ENCODE results near the gene NCK2. TPM values are rescaled to one million over a fixed set of nuclear protein-coding genes. Genes with fewer than 3 reads are reported as not detected.

Gene NCK2
- polyA plus RNA-seq, 1 donor from 2014 or later = 19.6 TPM

DNA sequence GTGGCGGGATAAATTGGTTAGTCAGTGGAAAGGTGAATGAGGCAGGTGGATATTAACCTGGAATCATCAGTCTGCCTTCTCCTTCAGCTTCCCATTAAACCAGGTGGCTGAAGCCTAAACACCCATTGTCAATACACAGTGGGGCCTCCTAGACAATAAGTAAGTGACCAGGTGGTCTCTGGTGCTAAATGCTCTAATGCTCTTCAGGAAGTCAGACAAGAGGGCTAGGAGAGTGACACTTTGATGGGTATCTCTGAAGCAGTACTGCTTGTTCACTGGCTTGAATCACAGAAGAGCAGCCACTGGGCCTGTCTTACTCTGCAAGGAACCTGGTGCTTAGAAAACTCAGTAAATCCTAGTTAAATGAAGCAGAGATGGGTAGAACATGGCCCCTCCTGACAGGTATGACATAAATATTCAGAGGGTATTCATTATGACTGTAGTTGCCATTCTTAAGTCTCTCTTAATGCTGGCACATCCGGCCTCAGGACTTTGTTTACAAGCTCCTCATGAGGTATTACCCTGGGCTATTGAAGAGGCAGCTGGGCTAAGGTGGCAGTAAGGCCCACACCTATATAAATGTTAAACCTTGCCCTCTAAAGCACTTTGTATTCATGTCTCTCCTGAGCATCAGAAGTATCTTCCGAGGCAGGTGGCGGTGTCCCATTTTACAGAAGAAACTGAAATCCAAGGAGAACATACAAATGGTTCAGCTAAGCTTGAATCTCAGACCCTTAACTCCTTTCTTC, 104.9 kb downstream of the NCK2 start:
- H3K27ac Mint-ChIP-seq = peak overlapping the region in 2 of 3 donors; percentile 48 to 82
- H3K4me1 Mint-ChIP-seq = peaks cover 5 to 40% (median 27%) of the 10 kb centered on the region in 3 donors
- peaks cover 6% of the 10 kb centered on the region for H3K36me3 Mint-ChIP-seq
- no peaks in the 10 kb centered on the region for H3K27me3 Mint-ChIP-seq
- no peak overlapping the region for H3K4me3 Mint-ChIP-seq
- no peaks in the 10 kb centered on the region for H3K9me3 Mint-ChIP-seq

DNA sequence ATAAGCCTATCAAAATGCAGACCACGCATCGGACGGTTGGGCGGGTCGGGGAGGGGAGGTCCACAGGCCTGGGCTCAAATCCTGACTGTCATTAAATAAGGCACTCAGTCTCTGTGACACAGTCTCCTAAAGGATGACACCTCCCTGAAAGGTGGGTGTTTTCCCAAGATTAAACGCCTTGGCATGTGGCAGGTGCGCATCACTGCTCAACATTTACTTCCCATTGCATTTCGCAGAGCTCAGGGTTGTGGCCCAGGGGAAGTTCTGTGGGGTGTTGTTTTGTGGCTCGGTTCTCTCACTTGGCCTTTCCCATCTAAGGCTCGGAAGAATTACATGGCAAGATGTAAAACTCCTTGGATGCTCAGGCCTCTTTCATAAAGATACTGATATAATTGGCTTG, 107.4 kb downstream of the NCK2 start:
- Mint-ChIP-seq H3K27me3 (no peaks in the 10 kb centered on the region), H3K27ac (peak overlapping the region in 1 of 3 donors; percentile 48), H3K9me3 (no peaks in the 10 kb centered on the region), H3K4me3 (peak overlapping the region in 1 of 4 donors; percentile 18), H3K4me1 (peaks cover 7 to 35% (median 17%) of the 10 kb centered on the region in 3 donors), H3K36me3 (peaks cover 5% of the 10 kb centered on the region)

DNA sequence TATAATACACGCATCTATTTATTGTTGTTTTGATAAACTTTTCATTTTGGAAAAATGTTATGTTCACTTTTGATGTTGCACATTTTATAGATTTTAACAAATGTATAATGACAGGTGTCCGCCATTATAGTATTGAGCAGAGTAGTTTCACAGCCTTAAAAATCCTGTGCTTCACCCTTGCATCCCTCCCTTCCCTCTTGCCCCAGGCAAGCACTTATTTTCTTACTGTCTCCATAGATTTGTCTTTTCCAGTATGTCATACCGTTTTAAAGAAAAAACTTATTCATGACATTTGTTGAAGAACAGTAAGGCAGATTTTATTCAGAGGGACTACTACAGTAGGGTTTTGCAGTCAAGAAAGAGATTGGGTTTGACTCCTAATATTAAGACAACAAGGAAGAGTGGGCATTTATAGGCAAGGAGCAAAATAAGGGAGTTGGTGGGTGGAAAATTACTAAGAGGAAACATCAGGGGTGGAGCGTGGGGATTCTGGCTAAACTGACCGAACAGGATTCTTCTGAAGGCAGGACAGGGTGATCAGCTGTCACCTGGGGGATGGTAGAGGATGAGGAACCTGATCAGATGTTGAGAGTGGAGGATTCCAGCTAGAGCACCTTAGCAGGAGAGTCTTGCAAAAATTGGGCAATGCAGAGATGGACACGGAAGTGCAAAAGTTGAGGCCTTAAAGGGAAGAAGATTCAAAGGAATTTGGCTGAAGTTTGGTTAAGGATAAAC, 108.8 kb downstream of the NCK2 start:
- peaks cover 9% of the 10 kb centered on the region for H3K36me3 Mint-ChIP-seq
- H3K9me3 Mint-ChIP-seq = no peaks in the 10 kb centered on the region
- H3K27ac Mint-ChIP-seq = peak overlapping the region in 2 of 3 donors; percentile 3 to 79
- peak overlapping the region in 1 of 4 donors; percentile 25 for H3K4me3 Mint-ChIP-seq
- H3K4me1 Mint-ChIP-seq = peaks cover 10 to 41% (median 12%) of the 10 kb centered on the region in 3 donors
- no peaks in the 10 kb centered on the region for H3K27me3 Mint-ChIP-seq

DNA sequence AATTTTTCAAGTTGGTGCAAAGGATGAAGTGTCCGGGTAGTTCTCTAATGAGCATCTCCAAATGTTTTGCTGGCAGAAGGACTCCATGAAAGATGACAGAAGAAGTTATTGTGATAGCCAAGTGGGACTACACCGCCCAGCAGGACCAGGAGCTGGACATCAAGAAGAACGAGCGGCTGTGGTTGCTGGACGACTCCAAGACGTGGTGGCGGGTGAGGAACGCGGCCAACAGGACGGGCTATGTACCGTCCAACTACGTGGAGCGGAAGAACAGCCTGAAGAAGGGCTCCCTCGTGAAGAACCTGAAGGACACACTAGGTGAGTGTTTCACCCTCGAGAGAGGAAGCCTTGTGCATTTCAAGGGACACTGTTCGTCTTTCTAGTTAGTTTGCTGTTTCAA, 110.3 kb downstream of the NCK2 start:
- Mint-ChIP-seq H3K27me3 (no peaks in the 10 kb centered on the region), H3K4me1 (peaks cover 12 to 35% (median 15%) of the 10 kb centered on the region in 3 donors), H3K36me3 (peaks cover 9% of the 10 kb centered on the region), H3K27ac (no peak overlapping the region), H3K4me3 (no peak overlapping the region), H3K9me3 (no peaks in the 10 kb centered on the region)

DNA sequence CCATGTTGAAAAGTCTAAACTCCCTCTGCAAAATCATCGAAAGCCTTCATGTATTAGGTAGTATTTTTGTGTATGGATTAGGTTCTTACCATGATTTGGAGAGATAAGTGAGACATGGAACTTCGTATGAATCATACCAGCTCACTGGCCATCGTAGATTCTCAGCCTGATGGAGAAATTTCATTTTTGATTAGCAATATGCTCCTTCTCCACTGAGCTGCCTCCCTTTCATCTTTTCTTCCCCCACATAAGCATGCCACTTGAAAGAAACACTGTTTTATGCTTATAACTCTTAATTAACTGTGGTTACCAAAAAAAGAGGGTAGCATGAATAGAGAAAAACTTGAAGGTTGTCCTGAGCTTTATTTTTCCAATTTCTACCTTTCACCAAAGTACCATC, 111.9 kb downstream of the NCK2 start:
- H3K9me3 Mint-ChIP-seq = no peaks in the 10 kb centered on the region
- peak overlapping the region in 1 of 4 donors; percentile 58 for H3K4me3 Mint-ChIP-seq
- H3K27me3 Mint-ChIP-seq = no peaks in the 10 kb centered on the region
- peaks cover 9% of the 10 kb centered on the region for H3K36me3 Mint-ChIP-seq
- H3K27ac Mint-ChIP-seq = peak overlapping the region in 1 of 3 donors; percentile 18
- peaks cover 10 to 37% (median 18%) of the 10 kb centered on the region in 3 donors for H3K4me1 Mint-ChIP-seq

DNA sequence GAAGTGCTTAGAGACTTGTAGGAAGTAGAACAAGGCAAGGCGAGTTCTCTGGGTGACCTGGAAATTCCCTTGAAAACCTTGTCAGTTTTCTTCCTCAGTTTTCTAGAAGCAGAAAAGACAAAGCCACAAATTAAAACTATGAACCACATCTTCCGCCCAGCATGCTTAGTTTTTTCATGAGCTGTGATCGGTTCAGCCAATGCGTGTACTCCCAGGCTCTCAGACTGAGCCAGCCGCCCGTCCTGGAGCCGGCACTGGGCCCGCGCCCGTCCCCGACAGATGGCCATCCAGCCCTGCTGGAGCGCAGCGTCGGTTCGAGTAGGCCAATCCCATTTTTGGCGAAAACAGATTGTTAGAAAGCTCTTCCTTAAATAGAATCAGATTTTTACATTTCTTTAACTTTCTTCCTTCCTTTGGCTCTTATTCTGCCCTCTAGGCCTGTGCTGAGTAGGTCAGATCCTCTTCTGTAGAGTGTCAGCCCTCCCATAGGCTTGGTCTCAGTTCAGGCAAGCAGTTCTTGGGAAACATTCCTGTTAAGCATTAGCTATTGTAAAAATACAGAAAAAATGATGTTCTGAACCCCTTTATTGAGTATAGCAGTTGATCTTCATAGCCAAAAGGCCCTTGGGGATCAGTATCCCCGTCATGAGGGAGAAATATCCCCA, 112.5 kb downstream of the NCK2 start:
- peaks cover 9% of the 10 kb centered on the region for H3K36me3 Mint-ChIP-seq
- H3K4me3 Mint-ChIP-seq = no peak overlapping the region
- peak overlapping the region in 1 of 3 donors; percentile 9 for H3K27ac Mint-ChIP-seq
- H3K27me3 Mint-ChIP-seq = no peaks in the 10 kb centered on the region
- H3K9me3 Mint-ChIP-seq = no peaks in the 10 kb centered on the region
- peaks cover 5 to 33% (median 17%) of the 10 kb centered on the region in 3 donors for H3K4me1 Mint-ChIP-seq

DNA sequence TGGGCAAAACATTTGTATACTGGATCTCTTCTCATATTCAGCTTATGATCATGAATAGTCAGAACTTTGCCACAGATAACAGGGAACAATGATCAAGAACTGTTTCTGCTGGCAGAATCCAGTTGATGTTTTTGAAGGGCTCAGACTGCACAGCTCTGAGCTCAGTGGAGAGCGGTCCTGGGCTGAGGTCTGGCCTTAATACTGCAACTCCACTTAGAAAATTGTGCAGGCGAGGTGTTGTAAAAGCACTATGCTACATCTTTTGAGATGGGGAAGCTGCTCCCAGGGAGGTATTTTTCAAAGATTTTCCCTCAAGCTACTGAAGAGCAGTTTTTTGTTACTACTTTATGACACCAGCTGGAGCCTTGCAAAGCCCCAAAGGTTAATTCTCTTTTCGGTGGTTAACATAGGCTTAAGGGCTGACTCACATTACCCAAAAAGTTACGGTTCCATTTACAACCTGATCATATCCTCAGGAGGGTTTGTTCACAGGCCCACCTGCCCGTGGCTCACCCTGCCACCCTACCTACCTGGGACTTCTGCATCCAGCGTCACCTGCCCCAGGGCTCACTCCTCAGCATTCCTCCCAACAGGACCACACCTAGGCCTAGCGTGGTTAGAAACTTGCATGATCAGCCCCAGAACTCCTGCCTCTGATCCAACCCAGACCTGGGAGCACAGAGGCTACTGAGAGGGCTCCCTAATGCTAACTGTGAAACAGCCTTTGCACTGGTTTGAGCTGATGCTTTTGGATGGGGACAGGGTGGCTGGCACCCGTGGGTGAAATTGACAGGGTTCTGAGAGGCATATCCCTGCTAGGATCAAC, 114.4 kb downstream of the NCK2 start:
- Mint-ChIP-seq H3K4me1 (peaks cover 8 to 38% (median 20%) of the 10 kb centered on the region in 3 donors), H3K27ac (peak overlapping the region in 2 of 3 donors; percentile 31 to 40), H3K36me3 (peaks cover 8% of the 10 kb centered on the region), H3K4me3 (no peak overlapping the region), H3K9me3 (no peaks in the 10 kb centered on the region), H3K27me3 (no peaks in the 10 kb centered on the region)

DNA sequence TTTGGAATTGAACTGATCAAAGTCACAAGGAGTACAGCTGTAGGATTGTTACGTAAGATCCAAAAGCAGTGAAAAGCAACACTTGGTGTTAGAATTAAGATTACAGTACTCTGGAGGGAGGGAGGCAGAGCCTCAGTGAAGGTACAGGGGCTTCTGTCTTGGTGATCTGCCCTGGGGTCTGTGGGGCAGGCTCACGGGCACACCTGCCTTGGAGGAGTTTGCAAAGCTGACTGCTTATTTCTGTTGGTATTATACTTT, 114.9 kb downstream of the NCK2 start:
- H3K36me3 Mint-ChIP-seq = peaks cover 8% of the 10 kb centered on the region
- H3K4me3 Mint-ChIP-seq = no peak overlapping the region
- H3K9me3 Mint-ChIP-seq = no peaks in the 10 kb centered on the region
- H3K27ac Mint-ChIP-seq = peak overlapping the region in 1 of 3 donors; percentile 31
- H3K4me1 Mint-ChIP-seq = peaks cover 13 to 44% (median 24%) of the 10 kb centered on the region in 3 donors
- H3K27me3 Mint-ChIP-seq = no peaks in the 10 kb centered on the region

DNA sequence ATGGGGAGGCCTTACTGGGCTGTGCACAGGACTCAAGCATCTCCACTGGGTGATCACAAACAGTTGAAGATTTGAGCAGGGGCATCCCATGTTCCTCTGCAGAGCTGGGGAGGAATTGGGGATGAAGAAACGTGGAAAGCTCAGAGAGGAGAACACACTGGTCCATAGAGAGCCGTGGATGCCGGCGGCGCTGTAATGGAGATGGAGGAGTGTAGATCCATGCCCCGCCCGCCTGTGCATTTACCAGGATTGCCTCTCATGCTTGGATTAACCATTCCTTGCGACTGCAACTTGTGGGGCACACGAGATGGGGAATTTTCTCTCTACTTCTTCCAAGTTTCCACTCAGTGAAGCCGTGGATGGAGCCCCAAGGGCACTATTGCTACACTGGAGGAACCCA, 115.9 kb downstream of the NCK2 start:
- H3K4me3 Mint-ChIP-seq = peak overlapping the region in 1 of 4 donors; percentile 32
- no peaks in the 10 kb centered on the region for H3K27me3 Mint-ChIP-seq
- H3K9me3 Mint-ChIP-seq = no peaks in the 10 kb centered on the region
- peaks cover 14 to 44% (median 24%) of the 10 kb centered on the region in 3 donors for H3K4me1 Mint-ChIP-seq
- H3K27ac Mint-ChIP-seq = no peak overlapping the region
- H3K36me3 Mint-ChIP-seq = peaks cover 8% of the 10 kb centered on the region

DNA sequence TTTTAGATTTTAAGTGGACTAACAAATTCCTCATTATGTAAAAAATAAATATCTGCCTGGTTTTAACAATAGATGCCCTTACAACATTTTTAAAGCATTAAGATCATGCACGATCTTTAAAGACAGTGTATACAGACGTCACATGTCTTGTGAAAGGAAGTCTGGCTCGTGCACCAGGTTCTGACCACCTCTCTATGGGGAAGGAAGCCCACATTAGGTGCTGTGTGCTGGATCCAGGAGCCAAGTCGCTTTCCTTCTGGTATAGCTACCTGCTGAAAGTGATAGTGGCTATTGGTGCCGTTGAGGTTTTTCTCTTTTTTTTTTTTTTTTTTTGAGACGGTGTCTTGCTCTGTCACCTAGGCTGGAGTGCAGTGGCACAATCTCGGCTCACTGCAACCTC, 116.5 kb downstream of the NCK2 start:
- peak overlapping the region in 1 of 3 donors; percentile 78 for H3K27ac Mint-ChIP-seq
- H3K4me1 Mint-ChIP-seq = peaks cover 14 to 43% (median 24%) of the 10 kb centered on the region in 3 donors
- H3K27me3 Mint-ChIP-seq = no peaks in the 10 kb centered on the region
- peaks cover 8% of the 10 kb centered on the region for H3K36me3 Mint-ChIP-seq
- H3K9me3 Mint-ChIP-seq = no peaks in the 10 kb centered on the region
- no peak overlapping the region for H3K4me3 Mint-ChIP-seq

DNA sequence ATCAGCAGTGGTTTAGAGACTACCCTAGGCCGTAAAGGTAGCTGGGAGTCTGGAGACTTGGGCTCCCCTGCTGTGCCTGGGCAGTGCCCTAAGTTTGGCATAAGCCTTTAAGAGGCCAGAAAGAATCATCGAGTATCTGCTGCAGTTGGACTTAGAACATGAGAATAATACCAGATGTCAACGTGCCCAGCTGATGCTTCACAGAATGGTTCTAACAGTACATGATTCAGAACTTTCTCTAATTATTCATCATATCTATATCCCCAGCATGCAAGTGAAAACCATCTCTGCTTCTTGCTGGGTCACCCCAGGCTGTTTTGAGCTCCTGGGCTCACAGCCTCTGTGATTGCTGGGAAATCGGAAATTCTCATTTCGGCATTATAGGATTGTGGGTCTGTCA, 118.1 kb downstream of the NCK2 start:
- peaks cover 3% of the 10 kb centered on the region for H3K36me3 Mint-ChIP-seq
- H3K27ac Mint-ChIP-seq = peak overlapping the region in 1 of 3 donors; percentile 57
- H3K27me3 Mint-ChIP-seq = no peaks in the 10 kb centered on the region
- no peaks in the 10 kb centered on the region for H3K9me3 Mint-ChIP-seq
- peak overlapping the region in 1 of 4 donors; percentile 1 for H3K4me3 Mint-ChIP-seq
- peaks cover 24 to 39% (median 24%) of the 10 kb centered on the region in 3 donors for H3K4me1 Mint-ChIP-seq

DNA sequence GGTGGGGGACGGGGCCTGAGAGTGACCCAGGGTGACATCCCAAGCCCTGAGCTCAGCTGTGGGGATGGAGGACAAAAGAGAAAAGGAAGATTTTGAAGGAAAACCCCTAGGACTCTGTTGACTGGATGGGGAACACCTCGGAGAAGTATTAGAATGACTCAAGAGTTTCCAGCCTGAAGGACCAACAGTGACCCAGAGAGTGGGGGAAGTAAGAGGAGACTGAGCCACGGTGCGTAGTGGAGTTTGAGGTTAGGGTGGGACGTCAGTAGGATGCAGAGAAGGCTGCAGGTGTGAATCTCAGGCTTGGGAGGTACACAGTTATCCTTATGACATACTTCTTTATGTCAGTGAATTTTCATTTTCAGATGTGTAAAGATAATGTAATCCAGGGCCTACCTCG, 119.5 kb downstream of the NCK2 start:
- Mint-ChIP-seq H3K4me3 (peak overlapping the region in 1 of 4 donors; percentile 76), H3K27ac (peak overlapping the region in 1 of 3 donors; percentile 80), H3K27me3 (no peaks in the 10 kb centered on the region), H3K4me1 (peaks cover 25 to 39% (median 31%) of the 10 kb centered on the region in 3 donors), H3K9me3 (no peaks in the 10 kb centered on the region), H3K36me3 (peaks cover 3% of the 10 kb centered on the region)

DNA sequence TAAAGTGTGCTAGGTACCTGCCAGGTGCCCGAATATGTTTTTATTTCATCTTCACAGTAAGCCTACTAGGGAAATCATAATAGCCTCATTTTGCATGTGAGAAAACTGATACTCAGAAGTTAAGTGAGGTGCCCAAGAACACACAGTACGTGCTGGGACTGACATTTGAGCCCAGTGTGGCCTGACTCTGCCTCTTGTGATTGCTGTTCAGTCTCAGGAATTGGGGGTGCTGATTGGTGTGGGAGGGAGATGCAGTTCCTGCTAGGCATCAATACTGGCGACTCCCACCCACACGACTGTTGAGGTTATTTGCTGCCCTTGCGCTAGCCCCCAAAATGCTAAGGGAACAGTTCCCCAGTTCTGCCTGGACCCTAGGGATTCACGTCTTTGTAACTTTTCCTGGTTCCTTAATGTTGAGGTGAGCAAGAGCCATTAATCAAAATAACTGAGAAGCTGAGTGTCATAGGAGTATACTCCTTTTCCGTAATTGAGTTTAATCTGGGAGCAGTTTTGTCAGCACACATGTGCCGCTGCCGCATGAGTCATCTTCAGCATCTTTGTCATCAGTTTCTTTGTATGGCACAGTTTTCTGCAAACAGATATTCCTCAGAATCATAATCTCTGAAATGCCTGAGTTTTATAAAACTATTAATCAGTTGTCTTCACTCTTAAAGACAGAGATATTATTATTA, 120.7 kb downstream of the NCK2 start:
- Mint-ChIP-seq H3K4me1 (peaks cover 28 to 38% (median 31%) of the 10 kb centered on the region in 3 donors), H3K36me3 (peaks cover 3% of the 10 kb centered on the region), H3K27ac (peak overlapping the region in 1 of 3 donors; percentile 80), H3K9me3 (no peaks in the 10 kb centered on the region), H3K4me3 (no peak overlapping the region), H3K27me3 (no peaks in the 10 kb centered on the region)
